ENCODE measurements around the gene ACOX2. TPM values are rescaled to one million over a fixed set of nuclear protein-coding genes. Genes with fewer than 3 reads are reported as not detected.

The ACOX2 gene
- total and polyA plus RNA-seq, 2 donors (not counting 1 experiment from before 2014, with no cell fraction given), result 19.0 to 20.5 TPM

DNA sequence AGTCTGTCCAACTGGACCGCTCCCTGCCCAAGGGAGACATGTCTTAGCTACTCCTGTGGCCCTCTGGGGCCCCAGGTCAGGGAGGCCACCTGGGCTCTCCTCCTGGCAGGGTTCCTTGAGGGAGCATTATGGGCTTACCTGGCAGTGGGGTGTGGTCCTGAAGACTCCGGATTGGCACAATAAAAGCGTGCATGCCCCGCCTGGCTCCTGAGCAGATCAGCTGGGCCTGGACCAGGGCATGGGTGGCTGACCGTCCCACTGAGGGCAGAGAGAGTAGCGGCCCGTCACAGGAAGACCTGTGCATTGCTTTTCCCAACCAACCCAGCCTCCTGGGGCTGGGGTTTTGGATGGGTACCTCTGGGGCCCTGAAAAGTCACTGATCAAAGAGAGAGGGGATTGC lies 5.4 kb downstream of the ACOX2 start:
- no peaks in the 10 kb centered on the region for H3K79me2 ChIP-seq (ENCODE audit: control insufficient read depth, insufficient read depth, low read length)
- H3K27ac ChIP-seq (ENCODE audit: insufficient read depth, low read length), result no peak overlapping the region
- H3K4me2 ChIP-seq (ENCODE audit: extremely low read depth, insufficient read depth, low read length), result no peak overlapping the region
- no peak overlapping the region for H3K9ac ChIP-seq (ENCODE audit: insufficient read depth, low read length)
- H2AFZ ChIP-seq (ENCODE audit: low read length), result no peak overlapping the region
- H3K9me3 ChIP-seq (ENCODE audit: control insufficient read depth, insufficient read depth, low read depth, low read length), result no peaks in the 10 kb centered on the region
- H3K4me3 ChIP-seq (replicated peaks in 1 of 4; ENCODE audit: control extremely low read depth in 1 of 4, insufficient read depth in 1 of 4, low read depth in 3 of 4, low read length in 4 of 4), result no peak overlapping the region
- DNase-seq (ENCODE audit: low read depth in 2 of 2), result no peak
- no peaks in the 10 kb centered on the region for H3K27me3 ChIP-seq (ENCODE audit: control insufficient read depth, insufficient read depth, low read length)
- H3K36me3 ChIP-seq (ENCODE audit: control insufficient read depth, insufficient read depth, low read length), result no peaks in the 10 kb centered on the region
- H4K20me1 ChIP-seq (ENCODE audit: control insufficient read depth, extremely low read depth, insufficient read depth, low read length), result no peaks in the 10 kb centered on the region
- peaks cover 7% of the 10 kb centered on the region for H3K4me1 ChIP-seq (ENCODE audit: control insufficient read depth, extremely low read depth, insufficient read depth, low read length)
- TF ChIP-seq, protein P1, sequence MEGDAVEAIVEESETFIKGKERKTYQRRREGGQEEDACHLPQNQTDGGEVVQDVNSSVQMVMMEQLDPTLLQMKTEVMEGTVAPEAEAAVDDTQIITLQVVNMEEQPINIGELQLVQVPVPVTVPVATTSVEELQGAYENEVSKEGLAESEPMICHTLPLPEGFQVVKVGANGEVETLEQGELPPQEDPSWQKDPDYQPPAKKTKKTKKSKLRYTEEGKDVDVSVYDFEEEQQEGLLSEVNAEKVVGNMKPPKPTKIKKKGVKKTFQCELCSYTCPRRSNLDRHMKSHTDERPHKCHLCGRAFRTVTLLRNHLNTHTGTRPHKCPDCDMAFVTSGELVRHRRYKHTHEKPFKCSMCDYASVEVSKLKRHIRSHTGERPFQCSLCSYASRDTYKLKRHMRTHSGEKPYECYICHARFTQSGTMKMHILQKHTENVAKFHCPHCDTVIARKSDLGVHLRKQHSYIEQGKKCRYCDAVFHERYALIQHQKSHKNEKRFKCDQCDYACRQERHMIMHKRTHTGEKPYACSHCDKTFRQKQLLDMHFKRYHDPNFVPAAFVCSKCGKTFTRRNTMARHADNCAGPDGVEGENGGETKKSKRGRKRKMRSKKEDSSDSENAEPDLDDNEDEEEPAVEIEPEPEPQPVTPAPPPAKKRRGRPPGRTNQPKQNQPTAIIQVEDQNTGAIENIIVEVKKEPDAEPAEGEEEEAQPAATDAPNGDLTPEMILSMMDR (conservative IDR thresholded peaks at IDR 0.05 in 1 of 2, IDR thresholded peaks at IDR 0.05 in 1 of 2; ENCODE audit: low read depth in 1 of 2, low read length in 2 of 2), result no peak
- no peak for TF ChIP-seq EZH2 (IDR thresholded peaks at IDR 0.05; ENCODE audit: low read length, missing control alignments)

DNA sequence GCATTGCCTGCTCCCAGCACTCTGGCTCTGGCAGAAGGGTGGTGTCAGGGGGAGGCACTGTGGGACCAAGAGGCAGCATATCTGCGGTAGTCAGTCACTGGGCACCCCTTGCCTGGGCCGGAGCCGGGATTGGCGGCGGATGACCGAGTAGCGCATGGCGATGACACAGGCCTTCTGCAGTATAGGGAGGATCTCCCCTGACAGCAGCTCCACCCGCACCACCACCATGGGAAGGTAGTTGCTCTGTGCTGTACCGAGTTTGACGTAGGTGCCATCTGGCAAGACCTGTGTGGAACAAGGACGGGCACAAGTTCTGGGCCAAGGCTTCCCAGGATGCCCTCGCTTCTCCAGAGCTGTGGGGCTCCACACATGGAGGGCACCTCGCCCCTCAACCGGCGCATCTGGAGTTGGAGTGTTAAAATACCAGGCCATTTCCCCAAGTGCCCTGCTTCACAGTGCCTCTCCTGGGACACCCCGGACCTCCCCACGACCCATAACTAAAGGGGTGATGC lies 6.6 kb downstream of the ACOX2 start:
- no peaks in the 10 kb centered on the region for H3K79me2 ChIP-seq (ENCODE audit: control insufficient read depth, insufficient read depth, low read length)
- H2AFZ ChIP-seq (ENCODE audit: low read length), result no peak overlapping the region
- TF ChIP-seq, protein P1 (conservative IDR thresholded peaks at IDR 0.05 in 1 of 2, IDR thresholded peaks at IDR 0.05 in 1 of 2; ENCODE audit: low read depth in 1 of 2, low read length in 2 of 2), result no peak
- TF ChIP-seq EZH2 (IDR thresholded peaks at IDR 0.05; ENCODE audit: low read length, missing control alignments), result no peak
- H3K27ac ChIP-seq (ENCODE audit: insufficient read depth, low read length), result no peak overlapping the region
- H3K4me1 ChIP-seq (ENCODE audit: control insufficient read depth, extremely low read depth, insufficient read depth, low read length), result peaks cover 6% of the 10 kb centered on the region
- no peak overlapping the region for H3K4me3 ChIP-seq (replicated peaks in 1 of 4; ENCODE audit: control extremely low read depth in 1 of 4, insufficient read depth in 1 of 4, low read depth in 3 of 4, low read length in 4 of 4)
- H3K27me3 ChIP-seq (ENCODE audit: control insufficient read depth, insufficient read depth, low read length), result no peaks in the 10 kb centered on the region
- no peaks in the 10 kb centered on the region for H3K9me3 ChIP-seq (ENCODE audit: control insufficient read depth, insufficient read depth, low read depth, low read length)
- DNase-seq (ENCODE audit: low read depth in 2 of 2), result no peak
- no peak overlapping the region for H3K9ac ChIP-seq (ENCODE audit: insufficient read depth, low read length)
- H3K36me3 ChIP-seq (ENCODE audit: control insufficient read depth, insufficient read depth, low read length), result no peaks in the 10 kb centered on the region
- no peak overlapping the region for H3K4me2 ChIP-seq (ENCODE audit: extremely low read depth, insufficient read depth, low read length)
- H4K20me1 ChIP-seq (ENCODE audit: control insufficient read depth, extremely low read depth, insufficient read depth, low read length), result no peaks in the 10 kb centered on the region

DNA sequence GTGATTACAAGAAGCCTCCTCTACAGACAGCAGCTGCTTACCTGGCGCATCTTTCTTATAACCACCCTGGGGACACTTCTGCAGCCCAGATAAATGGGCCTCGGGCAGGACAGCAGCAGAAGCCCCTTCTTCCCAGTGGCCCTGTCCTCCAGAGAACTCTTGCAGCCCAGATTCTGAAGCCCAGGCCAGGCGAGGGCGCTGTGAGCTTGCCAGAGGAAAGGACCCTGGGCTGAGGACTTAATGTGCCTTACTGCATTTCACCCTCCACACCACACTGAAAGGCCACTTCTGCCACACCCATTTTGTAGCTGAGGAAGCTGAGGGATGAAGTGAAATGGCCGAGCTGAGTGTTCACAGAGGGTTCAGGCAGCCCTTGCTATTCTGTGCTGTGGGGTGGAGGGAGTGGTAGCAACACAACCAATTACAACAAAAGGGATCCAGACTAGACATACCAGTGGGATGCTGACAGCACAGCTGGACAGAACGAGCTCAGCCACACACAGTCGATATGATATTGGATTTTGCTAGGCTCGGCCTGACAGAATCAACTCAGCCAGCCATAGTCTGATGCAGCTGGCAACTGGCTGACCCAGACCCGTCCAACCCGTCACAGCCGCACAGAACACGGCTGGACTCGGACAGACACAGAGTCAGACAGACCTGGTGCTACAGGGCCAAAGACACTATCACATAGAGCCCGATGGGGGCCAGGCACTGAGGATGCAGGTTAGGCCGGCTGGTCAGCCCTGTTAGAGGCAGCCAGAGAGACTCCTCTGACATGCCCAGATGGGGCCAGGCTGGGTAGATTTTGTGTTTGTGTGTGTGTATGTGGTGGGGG lies 7.3 kb downstream of the ACOX2 start:
- H3K4me1 ChIP-seq (ENCODE audit: control insufficient read depth, extremely low read depth, insufficient read depth, low read length), result peaks cover 6% of the 10 kb centered on the region
- no peaks in the 10 kb centered on the region for H3K79me2 ChIP-seq (ENCODE audit: control insufficient read depth, insufficient read depth, low read length)
- no peak overlapping the region for H3K27ac ChIP-seq (ENCODE audit: insufficient read depth, low read length)
- no peak for DNase-seq (ENCODE audit: low read depth in 2 of 2)
- no peak overlapping the region for H3K9ac ChIP-seq (ENCODE audit: insufficient read depth, low read length)
- no peaks in the 10 kb centered on the region for H3K27me3 ChIP-seq (ENCODE audit: control insufficient read depth, insufficient read depth, low read length)
- H3K36me3 ChIP-seq (ENCODE audit: control insufficient read depth, insufficient read depth, low read length), result no peaks in the 10 kb centered on the region
- H3K4me2 ChIP-seq (ENCODE audit: extremely low read depth, insufficient read depth, low read length), result no peak overlapping the region
- no peaks in the 10 kb centered on the region for H3K9me3 ChIP-seq (ENCODE audit: control insufficient read depth, insufficient read depth, low read depth, low read length)
- no peak for TF ChIP-seq EZH2 (IDR thresholded peaks at IDR 0.05; ENCODE audit: low read length, missing control alignments)
- TF ChIP-seq, protein P1 (conservative IDR thresholded peaks at IDR 0.05 in 1 of 2, IDR thresholded peaks at IDR 0.05 in 1 of 2; ENCODE audit: low read depth in 1 of 2, low read length in 2 of 2), result peak; percentile 22 to 35
- no peaks in the 10 kb centered on the region for H4K20me1 ChIP-seq (ENCODE audit: control insufficient read depth, extremely low read depth, insufficient read depth, low read length)
- H2AFZ ChIP-seq (ENCODE audit: low read length), result no peak overlapping the region
- no peak overlapping the region for H3K4me3 ChIP-seq (replicated peaks in 1 of 4; ENCODE audit: control extremely low read depth in 1 of 4, insufficient read depth in 1 of 4, low read depth in 3 of 4, low read length in 4 of 4)
